Umbilical cord (tissue), 2 donors: ENCODE results near the gene ARID1B. TPM values are rescaled to one million over a fixed set of nuclear protein-coding genes. Genes with fewer than 3 reads are reported as not detected.

Experiments used
- DNase-seq: peaks from one replicate; pipeline ENCODE4 v3.0.0-alpha.2; 2015; ENCODE audit warnings: low spot score
- total RNA-seq: library from RNA; depleted of rRNA; stranded (reverse); fragments of >200 nt; gene quantifications from one replicate; pipeline ENCODE4 v1.2.3, GENCODE V29; 2014; ENCODE audit warnings: low replicate concordance; ENCODE audit not compliant: insufficient read depth

ARID1B gene
- total RNA-seq, 1 donor from 2014 or later: 102 TPM

DNA sequence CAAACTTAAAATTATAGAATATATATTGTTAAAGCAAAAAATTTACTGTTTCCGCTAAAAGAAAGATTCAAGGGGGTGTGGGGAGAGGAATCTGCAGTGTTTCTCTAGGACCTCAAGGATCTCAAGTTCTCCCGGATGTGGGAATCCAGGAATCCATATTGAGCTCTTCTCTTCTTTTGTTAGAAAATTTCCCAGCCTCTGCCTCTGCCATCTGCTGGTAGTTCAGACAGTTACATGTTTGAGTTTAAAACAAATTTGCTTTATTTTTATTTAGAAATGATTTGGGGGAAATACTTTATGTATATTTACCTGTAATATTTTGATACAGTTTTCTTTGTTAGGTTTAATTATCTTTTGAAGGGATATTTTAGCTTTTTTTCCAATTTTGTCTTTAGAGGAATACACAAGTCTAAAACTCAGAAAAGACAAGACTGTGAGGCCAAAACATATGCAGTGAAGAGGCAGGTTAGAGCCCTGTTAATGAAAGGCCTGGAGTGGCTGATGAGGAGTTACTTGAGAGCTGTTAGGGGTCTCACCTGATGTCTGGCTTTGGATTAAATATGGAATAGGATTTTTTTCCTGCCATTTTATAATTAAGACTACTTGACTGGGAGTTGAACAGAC lies 268.8 kb downstream of the ARID1B start:
- DNase-seq: peak; percentile 45

DNA sequence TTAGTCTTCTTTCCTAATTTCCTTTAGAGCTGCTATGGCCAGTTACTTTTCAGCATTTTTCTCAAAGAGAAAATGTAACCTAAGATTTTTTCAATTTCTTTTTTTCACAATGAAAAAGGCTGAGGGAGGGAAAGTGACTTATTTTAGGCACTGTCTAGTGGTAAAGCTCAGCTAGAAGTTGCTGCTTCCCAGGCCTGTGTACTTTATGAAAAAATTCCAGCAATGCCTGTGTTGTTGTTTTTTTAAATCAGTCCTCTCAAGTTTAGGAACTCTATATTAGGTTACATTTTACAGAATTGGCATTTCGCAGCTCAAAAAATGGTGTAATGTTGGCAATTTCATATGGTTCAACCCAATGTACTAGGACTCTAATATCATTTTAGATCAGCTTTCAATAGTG lies 269.6 kb downstream of the ARID1B start:
- DNase-seq: no peak

DNA sequence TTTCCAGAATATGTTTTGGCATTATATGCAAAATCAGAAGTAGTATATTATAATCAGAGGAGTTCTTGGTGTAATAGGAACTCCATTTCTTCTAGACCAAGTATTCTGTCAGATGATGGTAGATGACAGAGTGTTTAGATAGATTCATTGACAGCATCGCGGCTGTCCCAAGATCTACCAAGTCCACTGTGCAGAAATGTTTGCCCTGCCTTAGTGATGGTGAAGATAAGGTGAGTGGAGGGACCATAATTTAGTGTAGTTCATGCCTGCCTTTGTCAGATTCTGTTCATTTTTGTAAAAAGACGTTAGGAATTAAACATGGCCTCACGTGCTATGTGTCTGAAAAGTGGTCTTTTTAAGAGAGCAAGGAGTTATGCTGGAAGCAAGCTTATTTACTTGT lies 270.1 kb downstream of the ARID1B start:
- DNase-seq: no peak

- peak; percentile 42 for DNase-seq
These were observed 270.8 kb downstream of the ARID1B start for GRCh38 chr6:157047951-157048350.

DNA sequence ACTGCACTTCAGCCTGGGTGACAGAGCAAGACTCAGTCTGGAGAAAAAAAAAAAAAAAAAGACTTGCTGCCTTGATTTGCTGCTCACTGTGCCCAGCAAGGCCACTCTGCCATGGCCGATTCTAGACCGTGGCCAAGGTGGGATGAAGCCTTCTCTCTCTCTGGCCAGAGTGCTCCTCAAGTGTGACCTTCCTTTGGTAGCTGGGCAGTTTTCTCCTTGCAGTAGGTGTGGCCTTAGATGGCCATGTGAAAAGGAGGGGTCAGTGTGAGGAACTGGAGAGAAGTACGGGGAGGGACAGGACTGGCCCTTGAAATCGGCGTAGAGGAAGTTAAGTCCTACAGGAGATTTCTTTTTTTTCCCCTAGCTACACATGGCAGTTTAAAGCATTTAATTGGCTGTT lies 272.0 kb downstream of the ARID1B start:
- DNase-seq: no peak

- peak; percentile 37 for DNase-seq
These were observed 273.5 kb downstream of the ARID1B start for GRCh38 chr6:157050537-157051265.

DNA sequence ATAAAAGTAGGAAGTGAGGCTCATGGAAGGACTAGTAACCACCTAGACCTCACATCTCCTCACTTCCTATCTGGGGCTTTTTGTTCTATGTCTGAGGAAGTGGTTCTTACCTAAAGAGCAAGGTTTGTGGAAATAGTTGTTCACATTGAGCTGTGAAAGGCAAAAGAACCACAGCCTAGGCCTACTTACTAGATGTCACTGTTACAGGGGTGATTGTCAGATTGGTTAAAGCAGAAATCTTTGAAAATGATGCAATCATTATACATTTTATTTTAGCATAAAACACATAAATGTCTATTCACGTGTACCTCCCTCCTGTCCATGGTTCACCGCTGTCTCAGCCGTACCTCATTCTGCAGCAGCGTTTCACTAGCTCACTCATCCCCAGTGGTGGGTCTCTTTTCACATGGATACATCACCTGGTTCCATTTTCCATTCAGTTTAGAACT lies 277.4 kb downstream of the ARID1B start:
- no peak for DNase-seq

DNA sequence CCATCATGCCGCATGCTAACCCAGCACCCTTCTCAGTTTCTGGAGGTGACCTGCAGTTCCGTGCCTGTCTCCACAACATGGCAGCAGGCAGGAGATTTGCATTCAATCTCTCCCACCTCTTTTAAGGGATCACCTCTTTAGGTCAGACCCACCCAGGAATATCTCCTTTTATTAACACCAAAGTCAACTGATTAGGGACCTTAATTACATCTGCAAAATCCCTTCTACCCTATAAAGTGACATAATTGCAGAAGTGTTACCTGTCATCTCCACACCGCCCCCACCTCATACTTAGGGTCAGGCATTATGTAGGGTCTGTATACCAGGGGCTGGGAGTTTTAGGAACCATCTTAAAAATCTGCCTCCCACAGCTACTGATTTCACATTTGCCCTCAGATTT lies 278.7 kb downstream of the ARID1B start:
- DNase-seq: no peak

DNA sequence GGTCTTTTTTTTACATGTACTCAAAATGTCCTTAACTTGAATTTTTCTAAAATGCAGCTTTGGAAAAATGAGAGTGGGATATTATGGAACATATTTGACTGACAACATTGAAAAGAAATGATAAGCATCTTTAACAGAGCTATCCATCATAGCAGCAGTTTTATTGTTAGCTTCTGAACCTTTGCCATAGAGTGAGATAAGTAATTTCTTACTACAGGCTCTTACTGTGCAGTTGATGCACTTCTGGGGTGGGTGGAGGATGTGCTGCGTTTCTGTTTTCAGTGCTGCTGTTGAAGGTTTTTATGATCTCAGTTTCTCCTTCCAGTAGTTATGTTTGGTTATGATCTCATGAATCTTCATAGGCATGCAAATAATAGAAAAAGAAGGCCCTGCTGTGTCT lies 279.1 kb downstream of the ARID1B start:
- peak; percentile 63 for DNase-seq

DNA sequence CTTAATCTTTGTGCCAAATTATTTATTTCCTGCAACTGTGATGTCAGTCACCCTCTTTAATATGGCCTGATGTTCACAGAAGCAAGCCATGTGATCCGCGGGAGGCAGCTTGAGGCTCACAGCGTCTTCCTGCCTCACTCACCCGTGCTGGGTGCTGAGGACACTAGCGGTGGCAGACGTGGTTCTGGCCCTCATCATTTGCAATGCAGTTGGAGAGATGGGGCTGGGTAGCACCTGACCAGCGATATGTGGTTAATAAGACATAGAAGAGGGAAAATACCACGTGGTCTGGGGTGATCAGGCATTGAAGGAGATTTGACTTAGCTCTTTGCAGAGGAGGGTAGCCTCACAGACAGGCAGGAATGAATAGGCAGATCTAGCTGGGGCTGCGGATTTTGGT lies 281.4 kb downstream of the ARID1B start:
- DNase-seq: no peak

DNA sequence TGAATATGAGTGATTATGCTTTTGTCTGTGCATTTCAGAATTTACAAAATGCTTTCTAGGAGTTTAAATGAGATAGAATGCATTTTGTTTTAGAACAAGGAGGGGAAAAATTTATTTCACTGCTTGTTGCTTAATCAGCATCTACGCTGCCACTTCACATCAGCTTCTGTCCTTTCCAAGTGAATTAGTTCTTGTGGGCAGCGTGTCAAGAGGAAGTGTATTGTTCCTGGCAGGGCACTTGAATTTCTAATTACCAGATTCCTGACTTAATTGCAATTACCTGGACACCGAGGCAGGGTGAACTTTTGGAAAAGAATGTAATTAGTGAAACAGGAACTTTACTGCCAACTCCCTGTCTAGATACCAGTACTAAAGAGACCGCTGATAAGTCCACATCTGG lies 282.6 kb downstream of the ARID1B start:
- no peak for DNase-seq

DNA sequence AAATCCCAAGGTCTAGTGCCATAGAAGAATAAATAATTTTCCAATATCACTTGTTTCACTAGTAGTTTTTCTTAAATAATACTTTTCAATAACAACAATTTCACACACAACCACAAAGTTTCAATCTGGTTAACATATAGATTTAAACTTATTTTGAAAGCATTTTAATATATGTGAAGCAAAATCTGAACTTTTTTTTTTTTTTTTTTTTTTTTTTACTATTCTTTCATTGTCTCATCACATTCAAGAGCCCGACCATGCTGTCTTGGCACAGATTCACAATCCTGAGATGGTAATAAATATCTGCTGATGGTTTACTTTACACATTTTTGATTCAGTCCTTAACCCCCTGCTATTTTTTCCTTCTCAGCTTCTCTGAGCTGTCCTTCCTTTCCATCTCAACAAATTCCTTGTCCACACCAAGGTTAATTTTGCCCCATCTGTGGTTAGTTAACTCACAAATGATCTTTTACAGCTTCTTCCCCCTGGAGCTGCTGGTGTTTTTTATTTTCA lies 283.3 kb downstream of the ARID1B start:
- DNase-seq: no peak

DNA sequence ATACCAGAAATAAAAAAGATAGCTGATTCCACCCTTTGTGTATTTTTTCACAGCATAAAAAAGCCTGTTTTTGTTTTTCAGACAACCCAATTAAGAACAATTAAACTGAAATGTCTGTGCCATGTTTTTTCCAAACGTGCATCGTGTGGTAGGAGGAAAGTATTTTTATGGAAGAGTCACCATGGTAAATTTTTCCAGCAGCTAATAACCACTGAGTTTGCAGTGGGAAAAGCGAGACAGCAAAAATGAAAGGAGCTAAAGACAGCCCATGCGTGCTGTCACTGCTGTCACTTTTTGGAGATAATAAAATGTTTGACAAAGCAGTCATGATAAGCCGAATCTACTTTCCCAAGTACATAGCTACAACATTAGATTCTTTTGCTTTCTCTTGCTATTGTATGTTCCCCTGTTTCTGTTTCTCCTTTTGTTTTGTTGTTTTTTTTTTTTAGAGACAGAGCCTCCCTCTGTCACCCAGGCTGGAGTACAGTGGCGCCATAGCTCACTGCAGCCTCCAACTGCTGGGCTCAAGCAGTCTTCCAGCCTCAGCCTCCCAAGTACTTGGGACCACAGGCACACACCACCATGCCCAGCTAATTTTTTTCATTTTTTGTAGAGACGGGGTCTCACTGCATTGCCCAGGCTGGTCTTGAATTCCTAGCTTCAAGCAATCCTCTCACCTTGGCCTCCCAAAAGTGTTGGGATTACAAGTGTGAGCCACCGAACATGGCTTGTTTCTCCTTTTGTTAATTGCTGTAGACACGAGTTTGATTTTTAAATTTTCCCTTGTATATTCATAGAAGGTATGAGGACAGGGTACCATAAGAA lies 284.8 kb downstream of the ARID1B start:
- no peak for DNase-seq

GRCh38 chr6:157063176-157063905 lies 286.2 kb downstream of the ARID1B start:
- no peak for DNase-seq

GRCh38 chr6:157063923-157064322 lies 286.7 kb downstream of the ARID1B start:
- no peak for DNase-seq

- DNase-seq: no peak
These were observed 287.3 kb downstream of the ARID1B start for GRCh38 chr6:157064502-157064901.

DNA sequence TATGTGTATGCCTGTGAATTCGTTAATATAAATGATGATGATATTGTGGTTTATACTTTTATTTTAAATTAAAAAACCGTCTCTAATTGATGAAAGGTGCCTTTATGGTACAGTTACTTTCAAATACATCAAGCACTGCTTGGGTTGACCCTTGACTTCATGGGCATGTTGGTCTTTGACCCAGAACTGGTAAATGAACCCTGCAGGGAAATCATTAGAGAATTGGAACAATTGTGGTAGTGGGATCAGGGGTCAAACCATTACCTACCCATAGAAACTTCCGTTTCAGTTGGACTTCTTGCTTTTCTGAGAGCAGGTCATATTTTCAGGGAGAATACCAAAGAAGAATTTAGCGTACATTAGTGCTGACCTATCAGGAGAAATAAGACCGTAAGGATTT lies 288.2 kb downstream of the ARID1B start:
- no peak for DNase-seq

DNA sequence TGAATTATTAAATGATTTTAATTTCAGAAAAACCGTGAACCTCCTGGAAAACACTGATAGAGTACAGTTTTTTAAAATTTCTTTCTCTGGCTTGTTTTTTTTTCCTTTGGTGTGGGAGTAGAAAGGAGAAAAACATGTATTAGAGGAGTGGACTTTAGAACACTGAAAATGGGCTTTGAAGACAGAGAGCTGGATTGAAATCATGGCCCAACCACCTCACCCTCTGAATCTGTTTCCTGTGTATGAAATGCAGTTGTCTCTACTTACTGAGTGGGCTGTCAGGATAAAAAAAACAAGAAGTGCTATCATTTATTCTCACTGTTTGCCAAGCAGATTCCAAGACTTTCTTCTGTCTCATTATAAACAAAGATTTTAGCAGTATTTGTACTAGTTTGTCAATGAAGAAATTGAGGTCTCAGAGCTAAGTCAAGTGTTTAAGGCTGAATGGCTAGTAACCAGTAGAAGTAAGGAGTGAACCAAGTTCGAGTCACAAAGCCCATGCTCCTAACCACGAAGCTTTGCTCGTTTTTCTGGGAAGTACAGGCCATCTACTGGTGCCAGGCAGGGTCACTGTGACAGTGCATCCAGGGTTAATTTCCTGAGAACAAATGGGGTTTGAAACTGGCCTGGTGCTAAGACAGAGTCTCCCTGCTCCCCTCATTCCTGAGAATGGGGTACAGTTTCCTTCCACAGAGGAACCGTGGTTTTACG lies 289.8 kb downstream of the ARID1B start:
- no peak for DNase-seq

DNA sequence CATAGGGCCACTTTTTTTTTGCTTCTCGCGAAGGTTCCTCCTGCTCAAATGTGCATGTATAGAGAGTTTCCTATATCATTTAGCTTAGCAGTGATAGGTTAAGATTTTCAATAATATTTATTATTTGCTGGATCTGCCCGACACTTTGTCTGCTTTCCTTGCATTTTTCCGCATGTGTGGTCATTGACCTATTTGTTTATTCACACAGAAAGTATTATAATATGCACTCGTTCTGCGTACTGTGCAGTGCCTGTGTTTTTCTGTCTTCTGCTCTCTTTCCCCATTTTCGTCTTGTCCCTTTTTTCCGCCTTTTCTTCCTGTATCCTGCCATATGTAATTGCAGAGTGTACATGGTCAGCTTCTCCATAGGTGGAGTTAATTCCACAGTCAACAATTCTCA lies 290.3 kb downstream of the ARID1B start:
- no peak for DNase-seq

DNA sequence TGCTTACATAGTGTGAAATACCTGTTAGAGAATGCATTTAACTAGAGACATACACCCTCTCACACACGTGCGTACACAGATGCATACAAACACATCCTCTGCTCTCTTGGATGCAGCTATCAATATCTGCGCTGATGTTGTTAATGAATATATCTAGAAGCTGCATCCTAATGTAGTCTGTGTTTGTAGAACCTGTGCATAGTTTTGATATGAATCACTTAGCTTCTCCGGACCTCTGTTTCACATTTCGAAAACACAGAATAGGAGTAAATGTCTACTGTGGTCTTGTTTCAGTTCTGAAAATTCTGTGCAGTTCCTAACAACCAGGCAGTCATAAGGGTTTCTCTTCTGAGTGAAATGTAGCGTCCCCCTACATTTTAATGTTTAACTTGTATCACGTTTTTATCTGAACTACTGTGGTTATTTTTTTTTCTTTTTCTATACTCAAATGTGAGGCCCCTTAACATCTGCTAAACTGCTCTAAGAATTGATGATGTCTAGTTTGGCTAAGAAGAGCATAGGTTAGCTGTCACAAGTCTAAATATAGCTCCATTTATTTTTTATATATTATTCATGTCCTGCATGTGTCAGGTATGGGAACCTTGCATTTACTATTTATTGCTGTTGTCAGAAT lies 291.6 kb downstream of the ARID1B start:
- peak; percentile 24 for DNase-seq

DNA sequence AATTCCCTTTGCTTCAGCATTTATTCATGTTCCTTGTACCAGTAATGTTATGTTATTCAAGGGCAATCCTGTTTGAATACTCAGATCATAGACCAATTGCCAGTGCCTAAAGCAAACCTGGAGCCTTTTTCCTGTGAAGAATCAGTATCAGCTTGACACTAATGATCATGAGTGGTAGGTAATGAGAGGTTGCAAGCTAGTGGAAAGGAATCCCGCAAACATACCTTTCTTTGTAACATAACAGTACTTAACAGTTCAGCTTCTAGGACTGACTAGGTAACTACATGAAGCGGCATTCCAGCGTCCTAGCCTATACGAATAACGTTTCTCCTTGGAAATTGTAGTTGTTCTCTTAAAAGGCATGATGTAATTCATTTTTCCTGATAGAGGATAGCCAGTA lies 292.4 kb downstream of the ARID1B start:
- no peak for DNase-seq
